ENCODE results near the gene SUMF1.

GRCh38 chr3:4447295-4447999, 19.6 kb downstream of the SUMF1 start:
- TF ChIP-seq CTCF (IDR thresholded peaks at IDR 0.05) (no peak), POLR2A (IDR thresholded peaks at IDR 0.05) (no peak), EP300 (IDR thresholded peaks at IDR 0.05) (no peak)
